ENCODE measurements around the gene STK26. TPM values are rescaled to one million over a fixed set of nuclear protein-coding genes. Genes with fewer than 3 reads are reported as not detected.
"Not testable (repeated sequence)": the region's sequence is repeated elsewhere in the genome, so short reads cannot be mapped to it uniquely, and the experiment has no call there.

The STK26 gene
- total RNA-seq, 1 donor from 2014 or later, result 17.9 TPM

DNA sequence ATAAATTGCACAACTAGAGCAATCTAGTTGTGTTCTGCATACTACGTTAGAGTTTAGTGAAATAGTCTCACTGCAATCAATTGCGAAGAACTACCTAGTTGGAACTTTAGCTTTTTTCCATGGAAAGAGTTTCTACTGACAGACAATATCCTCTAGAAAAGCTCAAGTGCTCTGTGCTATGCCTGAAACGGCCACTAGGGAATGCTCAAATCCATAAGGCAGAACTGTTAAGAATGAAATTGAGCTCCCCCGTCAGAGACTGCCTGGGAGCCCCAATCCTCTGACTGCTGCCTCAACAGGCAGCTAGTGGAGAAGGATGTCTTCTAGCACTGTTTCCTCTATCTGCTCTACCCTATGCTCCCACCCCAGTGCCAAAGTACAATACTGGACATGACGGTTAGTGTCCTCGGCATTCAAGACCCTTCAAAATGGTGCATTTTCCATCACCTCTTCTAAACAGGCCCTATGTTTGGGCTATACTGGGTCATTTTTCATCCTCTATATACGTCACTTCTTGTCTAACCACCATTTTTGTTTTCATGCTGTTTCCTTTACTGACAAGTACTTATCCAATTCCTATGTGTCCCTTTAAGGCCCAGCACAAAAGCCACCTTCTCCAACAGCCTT lies 69.5 kb downstream of the STK26 start:
- Mint-ChIP-seq H3K27me3 (ENCODE audit: low read depth) (no peaks in the 10 kb centered on the region), H3K9me3 (ENCODE audit: low read depth) (no peaks in the 10 kb centered on the region), H3K36me3 (ENCODE audit: low read depth) (no peaks in the 10 kb centered on the region), H3K4me1 (ENCODE audit: low read depth) (peaks cover 33% of the 10 kb centered on the region), H3K27ac (ENCODE audit: unreplicated experiment) (no peak overlapping the region), H3K4me3 (ENCODE audit: unreplicated experiment) (no peak overlapping the region)
- TF ChIP-seq, protein P1, sequence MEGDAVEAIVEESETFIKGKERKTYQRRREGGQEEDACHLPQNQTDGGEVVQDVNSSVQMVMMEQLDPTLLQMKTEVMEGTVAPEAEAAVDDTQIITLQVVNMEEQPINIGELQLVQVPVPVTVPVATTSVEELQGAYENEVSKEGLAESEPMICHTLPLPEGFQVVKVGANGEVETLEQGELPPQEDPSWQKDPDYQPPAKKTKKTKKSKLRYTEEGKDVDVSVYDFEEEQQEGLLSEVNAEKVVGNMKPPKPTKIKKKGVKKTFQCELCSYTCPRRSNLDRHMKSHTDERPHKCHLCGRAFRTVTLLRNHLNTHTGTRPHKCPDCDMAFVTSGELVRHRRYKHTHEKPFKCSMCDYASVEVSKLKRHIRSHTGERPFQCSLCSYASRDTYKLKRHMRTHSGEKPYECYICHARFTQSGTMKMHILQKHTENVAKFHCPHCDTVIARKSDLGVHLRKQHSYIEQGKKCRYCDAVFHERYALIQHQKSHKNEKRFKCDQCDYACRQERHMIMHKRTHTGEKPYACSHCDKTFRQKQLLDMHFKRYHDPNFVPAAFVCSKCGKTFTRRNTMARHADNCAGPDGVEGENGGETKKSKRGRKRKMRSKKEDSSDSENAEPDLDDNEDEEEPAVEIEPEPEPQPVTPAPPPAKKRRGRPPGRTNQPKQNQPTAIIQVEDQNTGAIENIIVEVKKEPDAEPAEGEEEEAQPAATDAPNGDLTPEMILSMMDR (IDR thresholded peaks at IDR 0.05), result peak; percentile 97
- DNase-seq (ENCODE audit: low spot score), result no peak

DNA sequence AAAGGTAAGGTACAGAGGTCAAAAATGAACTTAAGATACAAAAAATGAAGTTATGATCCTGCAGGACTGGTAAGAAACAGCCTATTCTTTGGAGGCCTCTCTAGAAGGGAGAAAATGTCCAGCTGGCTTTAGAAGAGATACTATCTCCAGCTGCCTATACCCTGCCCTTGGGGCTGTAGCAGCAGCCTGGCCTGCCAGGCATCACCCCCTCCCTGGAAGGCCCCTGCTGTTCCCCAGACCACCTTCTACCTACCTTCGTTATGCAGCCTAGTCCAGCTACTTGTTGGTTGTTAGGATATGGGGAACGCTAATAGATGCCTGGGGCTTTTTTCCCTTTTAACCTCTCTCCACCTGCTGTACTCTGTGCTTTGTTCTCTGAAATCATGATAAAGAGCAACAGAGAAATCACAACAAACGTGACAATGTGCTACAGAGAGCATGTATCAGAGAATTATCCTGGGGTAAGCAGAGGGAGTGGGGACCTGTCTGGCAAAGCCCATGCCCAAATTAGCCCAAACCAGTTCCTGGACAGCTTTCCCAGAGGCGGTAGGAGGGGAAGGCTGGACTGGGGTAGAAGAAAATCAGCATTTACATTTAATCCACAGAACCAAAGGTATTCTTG lies 70.2 kb downstream of the STK26 start:
- Mint-ChIP-seq H3K4me1 (ENCODE audit: low read depth) (peaks cover 28% of the 10 kb centered on the region), H3K27ac (ENCODE audit: unreplicated experiment) (no peak overlapping the region), H3K27me3 (ENCODE audit: low read depth) (no peaks in the 10 kb centered on the region), H3K4me3 (ENCODE audit: unreplicated experiment) (no peak overlapping the region), H3K36me3 (ENCODE audit: low read depth) (no peaks in the 10 kb centered on the region), H3K9me3 (ENCODE audit: low read depth) (no peaks in the 10 kb centered on the region)
- TF ChIP-seq, protein P1 (IDR thresholded peaks at IDR 0.05), result no peak
- no peak for DNase-seq (ENCODE audit: low spot score)

DNA sequence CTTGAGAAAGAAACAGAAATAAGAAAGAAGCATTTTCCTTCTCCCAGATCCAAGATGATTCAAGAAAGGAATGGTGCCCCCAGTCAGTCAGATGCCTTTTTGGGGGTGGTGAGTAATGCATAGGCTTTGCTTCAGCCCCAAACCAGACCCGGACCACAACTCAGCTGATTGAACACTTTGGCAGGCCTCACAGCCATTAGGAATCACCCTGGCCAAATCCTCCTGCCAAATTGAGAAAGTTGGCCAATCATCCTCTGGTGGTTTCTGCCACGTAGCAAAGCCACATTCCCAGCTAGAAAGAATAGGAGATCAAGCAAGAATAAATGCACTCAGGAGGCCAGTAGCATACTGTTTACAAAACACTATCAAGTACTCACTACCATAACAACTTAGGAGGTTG lies 71.1 kb downstream of the STK26 start:
- H3K27me3 Mint-ChIP-seq (ENCODE audit: low read depth), result no peaks in the 10 kb centered on the region
- DNase-seq (ENCODE audit: low spot score), result no peak
- H3K4me3 Mint-ChIP-seq (ENCODE audit: unreplicated experiment), result no peak overlapping the region
- no peaks in the 10 kb centered on the region for H3K9me3 Mint-ChIP-seq (ENCODE audit: low read depth)
- H3K27ac Mint-ChIP-seq (ENCODE audit: unreplicated experiment), result no peak overlapping the region
- H3K4me1 Mint-ChIP-seq (ENCODE audit: low read depth), result peaks cover 24% of the 10 kb centered on the region
- TF ChIP-seq, protein P1 (IDR thresholded peaks at IDR 0.05), result no peak
- H3K36me3 Mint-ChIP-seq (ENCODE audit: low read depth), result no peaks in the 10 kb centered on the region

DNA sequence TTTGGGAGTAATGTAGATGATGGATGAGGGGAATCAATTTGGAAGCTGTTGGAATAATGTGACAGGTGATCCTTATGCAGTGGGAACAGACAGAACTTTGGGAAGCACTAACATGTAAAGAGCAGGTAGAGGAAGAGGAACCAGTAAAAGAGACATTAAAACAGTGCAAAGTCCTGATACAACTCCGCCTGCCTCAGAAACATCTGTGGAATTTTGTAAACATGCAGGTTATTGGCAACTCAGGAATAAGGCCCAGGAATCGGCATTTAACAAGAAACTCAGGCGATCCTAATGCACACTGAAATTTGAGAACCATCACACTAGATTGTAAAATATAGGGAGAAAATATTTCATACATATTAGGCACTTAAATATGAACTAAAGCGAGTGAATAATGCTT lies 75.6 kb downstream of the STK26 start:
- not testable (repeated sequence) for H3K27ac Mint-ChIP-seq (ENCODE audit: unreplicated experiment); H3K36me3 Mint-ChIP-seq (ENCODE audit: low read depth); H3K9me3 Mint-ChIP-seq (ENCODE audit: low read depth)

DNA sequence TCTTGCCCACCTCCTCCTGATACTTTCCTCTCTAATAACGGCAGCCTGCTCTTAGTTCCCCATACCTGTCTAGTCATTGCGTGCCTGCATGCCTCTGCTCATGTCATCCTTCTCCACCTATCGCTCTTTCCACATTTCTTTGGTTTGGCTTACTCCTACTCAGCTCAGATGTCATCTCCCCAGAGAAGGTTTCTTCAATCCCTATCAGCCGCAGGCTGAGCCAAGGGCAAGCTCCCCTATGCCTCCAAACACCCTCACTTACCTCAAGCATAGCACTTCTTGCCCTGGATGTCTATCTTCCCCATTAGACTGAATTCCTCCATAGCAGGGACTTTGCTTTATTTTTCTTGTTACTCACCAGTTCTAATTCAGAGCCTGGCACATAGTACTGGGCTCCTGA lies 78.1 kb downstream of the STK26 start:
- Mint-ChIP-seq H3K9me3 (ENCODE audit: low read depth) (no peaks in the 10 kb centered on the region), H3K36me3 (ENCODE audit: low read depth) (no peaks in the 10 kb centered on the region), H3K27ac (ENCODE audit: unreplicated experiment) (no peak overlapping the region), H3K4me3 (ENCODE audit: unreplicated experiment) (no peak overlapping the region), H3K27me3 (ENCODE audit: low read depth) (no peaks in the 10 kb centered on the region), H3K4me1 (ENCODE audit: low read depth) (no peaks in the 10 kb centered on the region)
- TF ChIP-seq, protein P1 (IDR thresholded peaks at IDR 0.05), result no peak
- DNase-seq (ENCODE audit: low spot score), result no peak

More for the DNA sequence above, 75.6 kb downstream of the STK26 start:
- H3K4me1 Mint-ChIP-seq (ENCODE audit: low read depth); DNase-seq (ENCODE audit: low spot score); H3K4me3 Mint-ChIP-seq (ENCODE audit: unreplicated experiment); H3K27me3 Mint-ChIP-seq (ENCODE audit: low read depth): not testable (repeated sequence)

DNA sequence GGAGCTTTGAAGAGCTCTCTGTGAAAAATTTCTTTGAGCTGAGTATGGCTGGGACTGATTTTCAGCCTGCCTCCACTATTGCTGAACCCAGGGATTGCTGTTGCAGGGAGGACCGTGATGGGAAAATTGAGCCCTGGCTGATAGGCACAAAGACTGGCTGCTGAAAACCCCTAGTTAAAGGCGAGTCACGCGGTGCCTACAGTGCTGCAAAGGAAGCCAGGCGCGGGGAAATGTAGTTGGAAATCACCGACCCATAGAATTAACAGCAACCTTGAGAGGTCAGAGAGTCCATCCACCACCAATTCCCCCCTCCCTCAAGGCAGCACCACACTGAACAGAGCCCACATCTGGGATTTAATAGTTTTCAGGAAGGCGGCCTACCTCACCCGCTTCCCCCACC lies 78.7 kb downstream of the STK26 start:
- peaks cover 2% of the 10 kb centered on the region for H3K4me1 Mint-ChIP-seq (ENCODE audit: low read depth)
- no peaks in the 10 kb centered on the region for H3K9me3 Mint-ChIP-seq (ENCODE audit: low read depth)
- no peaks in the 10 kb centered on the region for H3K36me3 Mint-ChIP-seq (ENCODE audit: low read depth)
- H3K27ac Mint-ChIP-seq (ENCODE audit: unreplicated experiment), result no peak overlapping the region
- no peak for DNase-seq (ENCODE audit: low spot score)
- no peak overlapping the region for H3K4me3 Mint-ChIP-seq (ENCODE audit: unreplicated experiment)
- H3K27me3 Mint-ChIP-seq (ENCODE audit: low read depth), result no peaks in the 10 kb centered on the region
- TF ChIP-seq, protein P1 (IDR thresholded peaks at IDR 0.05), result no peak
